NCI-H526 (cell line): ENCODE data around the gene IFITM2.
"Not testable (repeated sequence)": the region's sequence is repeated elsewhere in the genome, so short reads cannot be mapped to it uniquely, and the experiment has no call there.

Experiments
- DNase-seq, 2 experiments: peaks; one replicate each; lab custom pipeline; 2025; lab: John Stamatoyannopoulos, UW

Gene IFITM2

GRCh38 chr11:325796-326591, 18.4 kb downstream of the IFITM2 start:
- DNase-seq, result no peak

- no peak for DNase-seq
Observed at GRCh38 chr11:326592-326841, 18.9 kb downstream of the IFITM2 start.

GRCh38 chr11:326842-327580, 19.4 kb downstream of the IFITM2 start:
- no peak for DNase-seq

- DNase-seq, result no peak
Observed at GRCh38 chr11:327581-327923, 19.9 kb downstream of the IFITM2 start.

- no peak for DNase-seq
Observed at GRCh38 chr11:328012-328411, 20.4 kb downstream of the IFITM2 start.

- not testable (repeated sequence) for DNase-seq
Observed at GRCh38 chr11:328516-329100, 21.0 kb downstream of the IFITM2 start.

- no peak for DNase-seq
Observed at GRCh38 chr11:329886-330253, 22.3 kb downstream of the IFITM2 start.

GRCh38 chr11:330307-330693, 22.7 kb downstream of the IFITM2 start:
- no peak for DNase-seq

- no peak for DNase-seq
Observed at GRCh38 chr11:330694-331357, 23.2 kb downstream of the IFITM2 start.

GRCh38 chr11:331358-332060, 23.9 kb downstream of the IFITM2 start:
- DNase-seq, result no peak

GRCh38 chr11:332651-333480, 25.2 kb downstream of the IFITM2 start:
- DNase-seq, result no peak

- not testable (repeated sequence) for DNase-seq
Observed at GRCh38 chr11:333616-334263, 26.1 kb downstream of the IFITM2 start.

GRCh38 chr11:334264-334994, 26.8 kb downstream of the IFITM2 start:
- peak; percentile 58 to 72 for DNase-seq

- no peak for DNase-seq
Observed at GRCh38 chr11:335779-336658, 28.4 kb downstream of the IFITM2 start.

- no peak for DNase-seq
Observed at GRCh38 chr11:336659-337198, 29.1 kb downstream of the IFITM2 start.

GRCh38 chr11:337711-338110, 30.1 kb downstream of the IFITM2 start:
- no peak for DNase-seq

GRCh38 chr11:339963-340362, 32.3 kb downstream of the IFITM2 start:
- no peak for DNase-seq

GRCh38 chr11:340539-341512, 33.2 kb downstream of the IFITM2 start:
- peak; percentile 39 to 62 for DNase-seq
